Activated naive CD8-positive, alpha-beta T cell treated with anti-CD3 and anti-CD28 coated beads, Interleukin-2, amount 50 U/mL, for 16 hours (primary cell): ENCODE measurements around the gene SLX4IP.
"Not testable (repeated sequence)": the region's sequence is repeated elsewhere in the genome, so short reads cannot be mapped to it uniquely, and the experiment has no call there.

Experiments used
- DNase-seq: peaks from one replicate; pipeline ENCODE4 v3.0.0-alpha.2; 2020; ENCODE audit warnings: low read depth, low spot score

Gene SLX4IP

GRCh38 chr20:10603971-10604864 lies 169.1 kb downstream of the SLX4IP start:
- no peak for DNase-seq

DNA sequence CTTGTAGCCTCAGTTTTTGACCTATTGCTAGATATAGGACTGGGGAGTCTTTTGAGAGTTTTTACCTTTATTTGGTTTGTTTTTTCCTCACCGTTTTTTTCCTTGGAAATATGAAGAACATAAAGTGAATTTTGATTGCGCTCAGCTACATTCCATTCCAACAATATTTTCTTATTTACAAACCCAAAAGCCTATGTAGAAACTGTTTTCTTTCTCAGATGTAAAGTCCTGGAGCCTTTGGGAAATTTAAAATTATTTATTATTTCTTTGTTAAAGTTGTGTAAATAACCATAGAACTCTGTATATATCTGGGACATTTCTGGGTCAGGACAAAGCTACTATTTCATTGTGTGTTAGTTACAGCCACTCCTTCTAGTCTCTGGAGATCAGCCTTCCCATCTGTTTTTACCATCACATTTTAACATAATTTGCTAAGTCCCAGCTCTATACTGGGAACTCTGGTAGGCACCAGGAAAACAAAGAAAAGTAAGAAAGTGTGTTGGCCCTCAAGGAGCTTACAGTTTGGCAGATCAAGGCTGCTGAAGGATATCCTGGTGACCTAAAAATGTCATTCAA lies 169.8 kb downstream of the SLX4IP start:
- no peak for DNase-seq

DNA sequence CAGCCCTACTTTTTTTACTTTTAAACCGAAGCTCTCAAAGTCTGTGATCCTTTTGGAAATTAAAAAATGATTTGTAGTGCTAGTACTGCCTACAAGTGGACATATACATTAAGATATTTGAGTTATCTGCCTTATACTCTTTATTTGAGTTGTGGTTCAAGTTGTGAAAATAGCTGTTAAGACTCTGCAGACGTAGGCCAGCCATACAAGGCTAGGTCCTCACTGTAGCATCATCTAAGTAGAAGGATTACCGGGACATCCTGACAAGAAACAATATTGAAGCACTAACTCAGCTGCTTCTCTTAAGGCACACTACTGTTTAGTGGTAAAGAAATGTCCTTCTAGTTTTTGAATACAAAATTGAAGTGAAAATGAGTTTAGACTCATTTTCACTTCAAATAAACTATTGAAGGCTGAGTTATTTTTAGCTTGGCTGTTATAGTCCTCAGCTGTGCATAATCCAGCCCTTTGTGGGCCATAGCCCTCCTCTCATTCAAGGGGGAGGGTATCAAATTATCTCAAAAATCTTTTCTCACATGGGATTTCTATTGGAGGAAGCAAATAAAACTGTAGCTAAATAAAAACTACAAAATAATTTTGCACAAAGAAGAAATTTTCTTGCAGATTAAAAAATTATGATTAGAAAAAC lies 170.6 kb downstream of the SLX4IP start:
- no peak for DNase-seq

DNA sequence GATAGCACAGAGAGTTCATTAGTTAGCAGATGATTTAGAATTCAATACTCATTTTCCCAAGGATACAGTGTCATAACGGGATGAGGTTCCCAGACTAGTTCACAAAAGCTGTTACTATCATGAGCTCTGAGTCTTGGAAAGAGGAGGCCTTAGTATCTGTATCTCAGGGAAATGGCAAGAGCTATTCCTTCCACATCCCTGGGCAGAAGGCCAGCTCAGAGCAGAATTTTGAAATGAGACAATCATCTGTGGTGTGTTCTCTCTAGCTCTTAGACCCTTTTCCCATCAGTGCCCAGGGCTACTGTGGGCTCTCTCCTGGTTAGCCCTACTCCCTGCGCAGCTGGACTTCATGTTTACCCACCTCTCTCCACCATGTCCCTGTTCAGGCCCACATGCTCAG lies 174.2 kb downstream of the SLX4IP start:
- no peak for DNase-seq

DNA sequence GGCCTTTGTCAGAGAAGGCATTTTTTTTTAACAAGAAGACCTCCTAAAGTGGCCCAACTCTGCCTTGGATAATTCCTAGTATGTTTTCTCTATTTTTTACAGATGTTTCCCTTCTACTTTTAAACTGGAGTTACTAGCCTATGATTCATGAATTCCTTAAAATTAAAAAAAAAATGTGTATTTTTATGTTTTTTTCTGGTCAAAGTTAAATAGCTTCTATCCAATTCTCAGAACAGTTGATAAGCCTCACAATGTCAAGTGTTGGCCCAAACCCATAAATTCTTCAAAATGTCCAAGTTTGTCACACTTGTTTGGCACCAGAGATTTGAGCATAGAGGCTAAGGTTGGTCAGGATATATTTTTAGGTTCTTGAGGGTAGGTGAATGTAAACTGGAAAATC lies 174.7 kb downstream of the SLX4IP start:
- DNase-seq, result no peak

DNA sequence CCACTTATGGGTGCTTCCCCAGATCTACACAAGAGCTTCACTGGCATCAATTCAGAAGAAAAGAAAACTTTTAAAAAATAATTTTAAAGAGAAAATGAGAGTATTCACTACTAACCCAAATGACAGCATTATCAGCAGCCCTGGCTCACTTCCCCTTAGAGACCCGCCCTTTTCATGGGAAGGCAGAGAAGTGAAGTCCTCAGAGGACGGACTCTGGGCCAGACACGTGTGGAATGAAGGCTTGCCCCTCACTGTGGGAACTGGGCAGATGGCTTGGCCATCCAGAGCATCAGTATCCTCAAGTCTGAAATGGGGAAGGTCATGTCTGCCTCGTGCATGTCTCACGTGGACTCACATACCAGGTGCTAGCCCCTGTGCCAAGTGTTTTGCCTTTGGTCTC lies 175.1 kb downstream of the SLX4IP start:
- no peak for DNase-seq

- no peak for DNase-seq
Measured at GRCh38 chr20:10611357-10611756, 176.3 kb downstream of the SLX4IP start.

GRCh38 chr20:10613426-10613825 lies 178.3 kb downstream of the SLX4IP start:
- not testable (repeated sequence) for DNase-seq

- no peak for DNase-seq
Measured at GRCh38 chr20:10613911-10614310, 178.8 kb downstream of the SLX4IP start.

DNA sequence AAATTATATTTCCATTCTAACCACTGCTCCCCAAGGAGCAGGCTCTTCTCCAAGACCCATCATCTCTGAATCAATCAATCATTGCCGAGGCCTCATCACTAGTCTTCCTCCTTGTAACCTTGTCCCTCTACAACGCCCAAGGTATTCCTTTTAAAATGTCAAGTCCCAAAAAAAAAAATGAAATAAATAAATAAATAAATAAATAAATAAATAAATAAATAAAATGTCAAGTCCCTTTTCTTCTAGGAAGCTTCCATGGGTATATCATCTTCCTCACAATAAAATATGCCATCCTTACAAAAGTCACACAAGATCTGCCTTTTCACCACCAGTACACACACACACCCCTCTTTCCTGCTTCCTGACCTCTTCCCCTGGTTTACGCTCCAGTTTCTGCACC lies 181.1 kb downstream of the SLX4IP start:
- no peak for DNase-seq

DNA sequence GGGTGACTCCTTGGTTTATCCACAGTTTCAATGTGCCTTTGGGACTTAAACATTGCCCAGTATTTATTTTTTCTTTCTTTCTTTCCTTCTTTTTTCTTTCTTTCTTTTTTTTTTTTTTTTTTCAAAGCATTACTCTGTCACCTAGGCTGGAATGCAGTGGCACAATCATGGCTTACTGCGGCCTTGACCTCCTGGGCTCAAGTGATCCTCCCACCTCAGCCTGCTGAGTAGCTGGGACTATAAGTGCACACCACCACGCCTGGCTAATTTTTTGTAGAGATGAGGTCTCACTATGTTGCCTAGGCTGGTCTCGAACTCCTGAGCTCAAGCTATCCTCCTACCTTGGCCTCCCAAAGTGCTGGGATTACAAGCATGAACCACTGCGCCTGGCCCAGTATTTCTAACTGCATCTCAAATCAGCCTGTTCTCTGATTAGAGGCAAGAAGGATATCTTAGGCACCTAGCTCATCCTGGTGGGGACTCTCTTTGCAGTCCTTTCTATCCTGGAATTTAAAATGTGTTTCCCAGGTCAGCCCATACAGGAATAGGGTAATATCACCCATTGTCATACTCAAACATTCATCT lies 182.5 kb downstream of the SLX4IP start:
- DNase-seq, result not testable (repeated sequence)

GRCh38 chr20:10618611-10619245 lies 183.6 kb downstream of the SLX4IP start:
- DNase-seq, result no peak

DNA sequence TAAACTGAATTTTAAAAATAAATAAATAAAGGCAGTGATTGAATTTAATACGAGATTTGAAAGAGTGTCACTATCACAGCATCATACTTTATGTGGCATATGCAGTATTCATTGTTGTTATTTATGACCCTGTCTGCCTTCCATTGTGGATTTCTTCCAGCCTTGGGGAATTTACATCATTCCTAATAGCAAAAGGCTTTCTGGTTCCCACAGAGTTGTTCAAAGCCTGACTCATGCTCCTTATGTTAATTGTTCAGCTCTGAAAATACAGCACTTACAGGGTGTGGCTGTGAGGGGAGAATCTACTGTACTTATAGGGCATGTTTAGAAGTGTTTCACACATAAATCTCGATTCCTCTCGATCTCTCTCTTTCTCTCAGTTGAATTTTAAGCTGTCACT lies 184.3 kb downstream of the SLX4IP start:
- no peak for DNase-seq

DNA sequence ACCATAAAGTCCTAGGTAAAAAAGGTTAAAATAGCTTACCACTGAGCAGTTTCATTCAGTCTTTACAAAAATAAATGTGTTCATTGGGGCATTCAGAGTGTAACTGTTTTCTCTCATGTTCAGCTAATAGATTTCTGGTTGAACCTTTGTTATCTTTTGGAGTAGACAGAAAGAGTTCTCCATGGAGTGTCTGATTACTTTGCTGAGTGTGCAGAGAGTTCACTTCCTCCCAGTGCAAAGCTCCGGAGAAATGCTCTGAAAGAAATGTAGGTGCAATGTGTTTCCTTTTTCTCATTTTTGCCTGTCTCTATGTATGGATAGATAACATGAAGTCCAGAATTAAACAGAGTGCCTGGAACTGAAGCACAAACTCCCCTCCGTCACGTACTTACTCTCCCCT lies 186.0 kb downstream of the SLX4IP start:
- DNase-seq, result no peak

DNA sequence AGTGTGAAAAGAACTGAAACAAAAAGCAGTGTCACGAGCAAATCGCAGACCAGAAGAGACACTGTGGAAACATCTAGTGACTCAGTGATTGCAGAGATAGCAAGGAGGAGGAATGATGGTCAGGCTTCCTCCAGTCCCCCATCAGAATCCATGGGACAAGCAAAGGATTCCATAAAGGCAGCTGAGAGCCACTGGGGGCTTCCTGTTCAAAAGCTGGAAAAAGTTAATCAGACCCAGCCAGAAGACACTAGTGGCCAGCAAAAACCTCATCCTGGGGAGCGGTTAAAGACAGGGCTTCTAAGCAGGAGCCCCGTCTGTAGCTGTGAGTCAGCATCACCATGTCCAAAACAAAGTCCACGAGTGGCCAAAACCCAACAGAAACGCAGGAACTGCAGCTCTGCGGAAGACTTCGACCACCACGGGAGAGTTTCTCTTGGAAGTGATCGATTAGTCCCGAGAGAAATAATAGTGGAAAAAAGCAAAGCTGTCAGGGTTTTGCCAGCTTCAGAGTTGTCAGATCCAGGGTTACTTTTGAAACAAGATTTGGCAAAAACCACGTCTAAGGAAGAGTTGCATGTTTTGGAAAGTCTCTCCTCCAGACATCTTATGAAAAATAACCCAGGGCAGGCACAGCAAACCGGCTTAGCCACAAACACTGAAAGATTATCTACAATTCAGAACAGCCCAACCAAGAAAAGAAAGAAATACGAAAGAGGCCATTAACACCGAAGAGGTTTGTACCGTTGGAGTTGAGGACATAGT lies 187.7 kb downstream of the SLX4IP start:
- no peak for DNase-seq

DNA sequence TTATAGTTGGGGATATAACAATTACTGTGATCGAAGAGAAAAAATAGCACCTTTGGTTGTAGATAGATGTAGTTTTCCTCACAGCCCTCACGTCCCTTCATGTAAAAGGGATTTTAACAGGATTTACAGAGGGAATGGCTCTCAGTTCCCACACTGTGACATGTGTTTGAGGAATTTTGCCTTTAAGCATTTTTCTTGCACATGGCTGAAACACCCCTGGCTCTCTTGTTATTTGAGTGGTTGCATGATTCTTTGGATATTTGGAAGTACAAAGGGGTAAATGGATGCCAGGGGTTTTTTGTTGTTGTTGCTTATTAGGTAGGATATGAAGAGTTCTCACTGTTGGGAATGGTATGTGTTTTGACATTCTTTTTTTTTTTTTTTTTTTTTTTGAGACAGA lies 190.5 kb downstream of the SLX4IP start:
- no peak for DNase-seq

DNA sequence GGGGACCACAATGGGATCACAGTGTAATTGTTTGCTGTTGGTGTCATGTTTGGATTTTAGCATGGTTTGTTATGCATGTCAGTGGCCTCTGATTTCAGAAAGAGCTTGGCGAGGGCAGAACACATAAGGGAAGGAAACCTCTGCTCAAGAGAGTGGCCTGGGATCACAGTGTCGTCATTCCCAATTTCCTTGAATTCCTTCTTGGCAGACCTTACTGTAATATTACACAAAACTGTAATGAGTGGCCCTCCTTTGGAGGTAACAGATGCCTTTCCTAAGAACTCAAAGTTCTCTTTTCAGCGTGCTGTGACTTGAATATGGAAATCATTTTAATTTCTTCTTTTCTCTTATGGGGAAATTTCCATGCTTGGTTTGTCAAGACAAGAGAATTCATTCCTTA lies 191.8 kb downstream of the SLX4IP start:
- no peak for DNase-seq

DNA sequence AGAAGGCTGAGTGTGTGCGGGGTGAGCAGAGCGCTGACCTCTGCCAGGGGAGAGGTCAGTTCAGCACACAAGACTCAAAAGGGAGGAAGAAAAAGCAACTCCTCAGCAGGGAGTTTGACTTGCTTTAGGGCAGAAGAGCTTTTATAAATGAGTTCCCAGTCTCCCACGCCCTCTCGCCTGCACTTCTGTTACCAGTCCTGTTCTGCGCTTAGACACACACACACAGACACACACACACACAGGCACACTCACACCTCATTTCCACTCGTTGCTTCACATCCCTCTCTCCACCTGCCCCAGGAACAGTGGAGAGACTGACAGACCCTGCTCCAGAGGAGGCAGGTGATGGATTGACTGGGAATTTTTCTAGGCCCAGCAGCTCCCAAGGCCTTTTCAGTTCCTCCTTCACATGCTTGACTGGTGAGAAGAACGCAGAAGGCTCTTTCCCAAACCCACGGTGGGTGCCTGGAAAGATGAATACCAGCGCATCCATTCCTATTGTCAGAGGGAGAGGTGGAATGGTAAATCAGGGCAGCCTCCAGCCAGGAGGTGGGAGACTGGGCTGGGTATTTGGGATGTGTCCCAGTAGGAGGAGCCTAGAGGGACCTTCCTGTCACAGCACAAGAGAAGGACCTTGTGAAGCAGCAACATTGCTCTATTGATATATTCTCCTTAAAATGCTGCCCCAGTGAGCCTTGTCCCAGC lies 195.0 kb downstream of the SLX4IP start:
- no peak for DNase-seq

DNA sequence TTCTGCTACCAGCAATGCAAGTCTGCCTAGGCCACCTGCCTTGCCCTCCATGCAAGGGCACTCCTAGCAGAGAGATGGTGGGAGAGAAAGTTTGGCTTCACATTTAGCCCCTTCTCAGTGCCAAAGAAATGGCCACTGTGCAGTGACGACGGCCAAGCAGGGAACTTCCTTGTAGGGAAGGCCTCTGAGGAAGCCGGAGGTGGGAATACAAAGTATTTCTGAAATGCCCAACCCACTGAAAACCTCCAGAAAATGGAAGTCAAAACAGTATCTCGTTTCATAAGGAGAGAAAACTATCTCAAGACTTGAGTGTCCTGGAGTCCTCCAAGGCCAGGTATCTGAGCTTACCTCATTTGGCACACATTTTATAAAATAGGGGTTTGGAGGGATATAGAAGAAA lies 196.0 kb downstream of the SLX4IP start:
- no peak for DNase-seq

DNA sequence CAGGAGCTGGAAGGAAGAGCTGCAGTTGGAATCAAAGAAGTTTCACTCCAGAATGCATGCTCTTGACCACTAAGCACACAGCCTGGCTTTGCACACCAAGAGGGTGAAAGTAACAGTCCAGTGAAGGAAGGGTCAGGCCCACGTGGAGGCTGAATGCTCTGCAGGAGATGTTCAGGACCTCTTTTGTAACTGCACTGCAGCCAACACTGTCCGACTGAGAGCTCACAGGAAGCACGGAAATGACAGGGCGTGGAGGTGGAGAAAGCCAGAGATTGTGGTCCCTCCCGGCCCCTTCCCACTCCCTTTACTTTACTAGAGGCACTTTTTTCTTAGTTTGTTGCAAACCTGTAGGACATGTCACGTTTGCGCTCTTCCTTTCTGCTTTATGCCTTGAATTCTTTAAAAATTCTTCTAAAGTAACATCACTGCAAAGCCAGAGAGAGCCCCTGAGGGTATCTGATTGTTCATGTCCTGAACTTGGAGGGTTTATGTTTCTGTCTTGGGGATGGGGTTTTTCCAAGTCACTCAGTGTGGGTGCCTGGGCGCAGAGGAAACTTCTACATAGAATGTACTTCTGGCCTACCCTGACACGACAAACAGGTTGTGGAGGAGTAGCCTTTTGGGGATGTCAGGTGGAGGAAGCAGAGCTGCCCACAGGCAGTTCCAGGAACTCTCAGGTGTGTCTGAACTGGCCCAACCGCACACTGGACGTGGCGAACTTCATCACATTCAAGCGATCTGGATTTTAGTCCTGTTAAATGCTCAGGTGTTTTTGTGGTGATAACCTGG lies 197.8 kb downstream of the SLX4IP start:
- DNase-seq, result no peak
